GM13976 (cell line): ENCODE measurements around the gene ACY1.
"Not testable (repeated sequence)": the region's sequence is repeated elsewhere in the genome, so short reads cannot be mapped to it uniquely, and the experiment has no call there.

ENCODE experiments used
- DNase-seq: peaks from one replicate; pipeline ENCODE4 v3.0.0; 2012; ENCODE audit warnings: low spot score
- in situ Hi-C: fragments of 300-500 bp; cut with MboI; formaldehyde crosslinking; loops from one replicate; pipeline ENCODE4 v1.12.0; 2022; ENCODE audit warnings: low sequenced_read_pairs, mixed read lengths, inconsistent platforms; ENCODE audit not compliant: unreplicated experiment
- TF ChIP-seq, protein P1 (sequence below): IDR thresholded peaks from 2 replicates; pipeline ENCODE4 v1.5.1; 2012; ENCODE audit warnings: borderline replicate concordance, mild to moderate bottlenecking; ENCODE audit not compliant: insufficient read depth; ENCODE audit errors: extremely low read depth, missing control alignments, control extremely low read depth

The ACY1 gene

DNA sequence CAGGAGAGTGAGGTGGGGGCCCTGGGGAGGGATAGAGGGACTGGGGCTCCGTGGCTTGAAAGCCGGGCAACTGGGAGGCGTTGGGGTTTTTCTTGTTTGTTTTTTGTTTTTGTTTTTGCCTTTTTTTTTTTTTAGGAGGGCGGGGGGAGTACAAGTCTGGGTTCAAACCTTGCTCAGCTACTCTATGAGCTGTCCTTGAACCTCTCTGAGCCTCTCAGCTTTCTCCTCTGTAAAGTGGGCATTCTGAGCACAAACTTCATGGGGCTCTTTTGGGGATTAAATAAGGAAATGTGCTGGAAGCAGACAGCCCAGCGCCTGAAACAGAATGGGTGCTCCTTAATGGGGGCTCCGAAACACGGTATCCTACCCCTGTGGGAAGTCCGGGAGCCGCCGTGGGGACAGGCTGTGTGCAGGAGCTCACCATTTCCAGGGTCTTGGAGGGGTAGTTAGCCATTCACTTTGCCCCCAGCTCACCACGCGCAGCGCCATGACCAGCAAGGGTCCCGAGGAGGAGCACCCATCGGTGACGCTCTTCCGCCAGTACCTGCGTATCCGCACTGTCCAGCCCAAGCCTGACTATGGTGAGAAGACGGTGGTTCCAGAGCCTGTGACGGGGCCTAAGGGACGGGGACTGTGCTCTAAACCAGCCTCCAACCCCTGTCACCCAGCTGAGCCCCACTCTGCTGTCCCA is 388 bp downstream of the ACY1 start:
- TF ChIP-seq, protein P1, sequence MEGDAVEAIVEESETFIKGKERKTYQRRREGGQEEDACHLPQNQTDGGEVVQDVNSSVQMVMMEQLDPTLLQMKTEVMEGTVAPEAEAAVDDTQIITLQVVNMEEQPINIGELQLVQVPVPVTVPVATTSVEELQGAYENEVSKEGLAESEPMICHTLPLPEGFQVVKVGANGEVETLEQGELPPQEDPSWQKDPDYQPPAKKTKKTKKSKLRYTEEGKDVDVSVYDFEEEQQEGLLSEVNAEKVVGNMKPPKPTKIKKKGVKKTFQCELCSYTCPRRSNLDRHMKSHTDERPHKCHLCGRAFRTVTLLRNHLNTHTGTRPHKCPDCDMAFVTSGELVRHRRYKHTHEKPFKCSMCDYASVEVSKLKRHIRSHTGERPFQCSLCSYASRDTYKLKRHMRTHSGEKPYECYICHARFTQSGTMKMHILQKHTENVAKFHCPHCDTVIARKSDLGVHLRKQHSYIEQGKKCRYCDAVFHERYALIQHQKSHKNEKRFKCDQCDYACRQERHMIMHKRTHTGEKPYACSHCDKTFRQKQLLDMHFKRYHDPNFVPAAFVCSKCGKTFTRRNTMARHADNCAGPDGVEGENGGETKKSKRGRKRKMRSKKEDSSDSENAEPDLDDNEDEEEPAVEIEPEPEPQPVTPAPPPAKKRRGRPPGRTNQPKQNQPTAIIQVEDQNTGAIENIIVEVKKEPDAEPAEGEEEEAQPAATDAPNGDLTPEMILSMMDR: no peak
- no peak for DNase-seq
- in situ Hi-C loops: no loop called here

- no peak for DNase-seq
- TF ChIP-seq, protein P1: no peak
- in situ Hi-C loops: no loop called here
Observed at GRCh38 chr3:51984269-51984647, 923 bp downstream of the ACY1 start.

DNA sequence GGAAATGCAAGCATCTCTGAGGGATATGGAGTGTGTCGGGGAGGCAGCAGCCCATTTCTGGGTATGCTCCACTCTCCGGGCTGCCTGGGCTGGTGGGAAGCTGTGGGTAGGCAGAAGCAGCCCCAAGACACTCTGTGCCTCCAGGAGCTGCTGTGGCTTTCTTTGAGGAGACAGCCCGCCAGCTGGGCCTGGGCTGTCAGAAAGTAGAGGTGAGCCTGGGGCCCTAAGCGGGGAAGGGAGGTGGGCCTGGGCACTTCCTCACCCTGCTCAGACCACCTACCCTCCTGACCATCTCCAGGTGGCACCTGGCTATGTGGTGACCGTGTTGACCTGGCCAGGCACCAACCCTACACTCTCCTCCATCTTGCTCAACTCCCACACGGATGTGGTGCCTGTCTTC is 1.7 kb downstream of the ACY1 start:
- in situ Hi-C loops: no loop called here
- TF ChIP-seq, protein P1: no peak
- DNase-seq: no peak

DNA sequence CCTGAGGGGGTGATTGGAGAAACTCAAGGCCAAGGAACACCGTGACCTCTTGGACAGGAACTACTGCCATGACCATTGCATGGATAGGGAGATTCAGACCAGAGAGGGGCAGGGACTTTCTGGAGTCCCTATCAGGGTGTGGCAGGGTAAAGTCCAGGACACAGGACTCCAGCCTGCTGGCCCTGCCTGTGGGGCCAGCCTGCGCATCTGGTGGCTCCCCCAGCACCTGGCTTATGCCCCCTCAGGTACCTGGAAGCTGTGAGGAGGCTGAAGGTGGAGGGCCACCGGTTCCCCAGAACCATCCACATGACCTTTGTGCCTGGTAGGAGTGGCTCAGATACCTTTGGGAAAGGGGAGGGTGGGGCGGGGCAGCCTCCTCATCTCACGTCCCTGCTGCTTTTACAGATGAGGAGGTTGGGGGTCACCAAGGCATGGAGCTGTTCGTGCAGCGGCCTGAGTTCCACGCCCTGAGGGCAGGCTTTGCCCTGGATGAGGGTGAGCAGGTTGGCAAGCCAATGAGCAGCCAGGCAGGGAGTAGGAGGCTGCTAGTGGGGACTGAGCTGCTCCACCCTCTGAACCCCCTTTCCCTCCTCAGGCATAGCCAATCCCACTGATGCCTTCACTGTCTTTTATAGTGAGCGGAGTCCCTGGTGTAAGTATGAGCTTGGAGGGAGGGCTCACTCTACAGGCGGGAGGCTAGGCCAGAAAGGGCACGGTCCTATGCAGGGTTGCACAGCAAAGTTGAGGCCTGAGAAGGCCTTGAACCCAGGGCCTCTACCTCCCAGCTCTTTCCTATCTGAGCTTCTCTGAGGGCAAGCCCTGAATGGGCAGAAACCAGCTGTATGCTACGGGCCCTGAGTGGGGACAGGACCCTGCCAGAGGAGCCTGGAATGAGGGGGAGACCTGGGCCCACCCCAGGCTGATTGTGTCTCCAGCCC is 2.9 kb downstream of the ACY1 start:
- DNase-seq: no peak
- TF ChIP-seq, protein P1: no peak
- in situ Hi-C loops: no loop called here

DNA sequence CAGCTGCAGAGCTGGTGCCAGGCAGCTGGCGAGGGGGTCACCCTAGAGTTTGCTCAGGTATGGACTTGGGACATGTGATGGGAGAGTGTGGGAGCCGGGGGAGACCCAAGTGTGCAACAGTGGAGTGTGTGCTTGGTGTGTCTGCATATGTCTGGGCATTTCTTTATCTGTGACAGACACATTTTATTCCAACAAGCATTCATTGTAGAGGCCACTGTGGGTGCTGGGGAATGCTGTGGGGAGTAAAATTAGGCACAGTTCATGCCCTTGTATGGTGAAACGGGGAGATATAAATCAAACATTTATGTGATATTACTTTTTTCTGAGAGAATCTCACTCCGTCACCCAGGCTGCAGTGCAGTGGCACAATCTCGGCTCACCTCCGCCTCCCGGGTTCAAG is 4.2 kb downstream of the ACY1 start:
- in situ Hi-C loops: no loop called here
- TF ChIP-seq, protein P1: no peak
- no peak for DNase-seq

GRCh38 chr3:51988286-51989146 is 5.2 kb downstream of the ACY1 start:
- DNase-seq: no peak
- in situ Hi-C loops: no loop called here
- TF ChIP-seq, protein P1: no peak

GRCh38 chr3:51990501-51990971 is 7.2 kb downstream of the ACY1 start:
- in situ Hi-C loops, DNase-seq: not testable (repeated sequence)
